ENCODE measurements around the gene FKBP5.

DNA sequence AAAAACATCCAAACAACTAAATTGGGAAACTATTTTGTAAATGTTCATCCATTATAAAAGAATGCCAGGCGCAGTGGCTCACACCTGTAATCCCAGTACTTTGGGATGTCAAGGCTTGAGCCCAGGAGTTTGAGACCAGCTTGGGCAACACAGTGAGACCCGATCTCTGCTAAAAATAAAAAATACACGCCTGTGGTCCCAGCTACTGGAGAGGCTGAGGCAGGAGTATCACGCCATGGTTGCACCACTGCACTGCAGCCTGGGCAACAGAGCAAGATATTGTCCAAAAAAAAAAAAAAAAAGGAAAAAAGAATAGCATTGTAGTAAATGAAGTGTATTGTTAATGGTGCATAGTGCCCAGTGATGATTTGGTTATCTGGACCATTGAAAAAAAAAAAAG lies 38.7 kb downstream of the FKBP5 start:
- TF ChIP-seq EZH2 (IDR thresholded peaks at IDR 0.05; ENCODE audit: borderline replicate concordance, low read length) (no peak), CTCF (IDR thresholded peaks at IDR 0.05; ENCODE audit: low read length) (no peak)

Measured in OCI-LY1 (cell line).